GM23338 (cell line): ENCODE data around the gene PLA1A.

ENCODE experiments used
- CREB1 ChIP-seq: fragments of 250-450 bp; sonication (Bioruptor Pico); IDR thresholded peaks from 2 replicates; pipeline ENCODE4 v1.5.0; 2020; ENCODE audit warnings: low read depth, mild to moderate bottlenecking, moderate library complexity
- EZH2 ChIP-seq: fragments of 200-600 bp; sonication (generic); IDR thresholded peaks from one replicate; pipeline ENCODE4 v1.8.0; 2017; ENCODE audit warnings: antibody characterized with exemption, mild to moderate bottlenecking, low read depth; ENCODE audit not compliant: unreplicated experiment
- EZH2phosphoT487 ChIP-seq: fragments of 200-600 bp; sonication (generic); IDR thresholded peaks from one replicate; pipeline ENCODE4 v1.8.1; 2018; ENCODE audit warnings: antibody characterized with exemption; ENCODE audit not compliant: unreplicated experiment
- JUNB ChIP-seq: IDR thresholded peaks from one replicate; pipeline ENCODE4 v1.6.1; 2016; ENCODE audit warnings: antibody characterized with exemption; ENCODE audit not compliant: unreplicated experiment
- NANOG ChIP-seq: IDR thresholded peaks from 2 replicates; pipeline ENCODE4 v1.6.1; 2016; ENCODE audit warnings: antibody characterized with exemption, borderline replicate concordance
- POLR2AphosphoS5 ChIP-seq: IDR thresholded peaks from 2 replicates; pipeline ENCODE4 v1.6.1; 2016; ENCODE audit warnings: antibody characterized with exemption, low read depth
- ZNF114 ChIP-seq: fragments of 250-450 bp; sonication (Bioruptor Pico); IDR thresholded peaks from 2 replicates; pipeline ENCODE4 v1.5.0; 2020; ENCODE audit warnings: mild to moderate bottlenecking, moderate library complexity
- TF ChIP-seq, protein P1 (sequence below), 2 experiments: fragments of 200-600 bp in 1 of 2; sonication (generic) in 1 of 2; conservative IDR thresholded peaks; 2 replicates each; pipeline versions ENCODE4 v1.5.1 to v1.6.1; 2016 to 2017; ENCODE audit warnings: antibody characterized with exemption in 2 of 2, low read depth in 2 of 2, mild to moderate bottlenecking in 2 of 2, moderate library complexity in 1 of 2
- TF ChIP-seq, protein P2 (sequence below): IDR thresholded peaks from one replicate; pipeline ENCODE4 v1.6.1; 2018; ENCODE audit warnings: antibody characterized with exemption; ENCODE audit not compliant: unreplicated experiment

DNA sequence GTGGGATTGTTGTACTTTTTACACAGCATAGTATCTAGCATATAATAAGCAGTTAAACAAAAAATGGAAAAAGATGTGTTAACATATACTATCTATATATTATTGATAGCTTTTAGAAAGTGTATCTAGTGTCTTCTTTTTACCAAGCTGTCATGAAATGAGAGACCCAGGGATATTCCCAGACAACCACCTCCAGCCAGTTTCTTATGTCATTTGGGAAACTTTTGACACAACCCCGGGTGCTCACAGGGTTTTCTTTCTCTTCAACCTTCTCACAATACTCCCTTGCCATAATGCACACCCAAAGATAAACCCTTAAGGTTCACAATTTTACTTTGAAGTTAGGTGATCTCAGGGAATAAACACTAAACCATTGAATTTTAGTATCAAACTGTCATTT is 4.8 kb upstream of the PLA1A start:
- TF ChIP-seq CREB1 (CRISPR knock-in tag) (no peak), POLR2AphosphoS5 (no peak), EZH2 (no peak), JUNB (no peak), ZNF114 (CRISPR knock-in tag) (no peak), NANOG (no peak), EZH2phosphoT487 (no peak)
- TF ChIP-seq, protein P1, sequence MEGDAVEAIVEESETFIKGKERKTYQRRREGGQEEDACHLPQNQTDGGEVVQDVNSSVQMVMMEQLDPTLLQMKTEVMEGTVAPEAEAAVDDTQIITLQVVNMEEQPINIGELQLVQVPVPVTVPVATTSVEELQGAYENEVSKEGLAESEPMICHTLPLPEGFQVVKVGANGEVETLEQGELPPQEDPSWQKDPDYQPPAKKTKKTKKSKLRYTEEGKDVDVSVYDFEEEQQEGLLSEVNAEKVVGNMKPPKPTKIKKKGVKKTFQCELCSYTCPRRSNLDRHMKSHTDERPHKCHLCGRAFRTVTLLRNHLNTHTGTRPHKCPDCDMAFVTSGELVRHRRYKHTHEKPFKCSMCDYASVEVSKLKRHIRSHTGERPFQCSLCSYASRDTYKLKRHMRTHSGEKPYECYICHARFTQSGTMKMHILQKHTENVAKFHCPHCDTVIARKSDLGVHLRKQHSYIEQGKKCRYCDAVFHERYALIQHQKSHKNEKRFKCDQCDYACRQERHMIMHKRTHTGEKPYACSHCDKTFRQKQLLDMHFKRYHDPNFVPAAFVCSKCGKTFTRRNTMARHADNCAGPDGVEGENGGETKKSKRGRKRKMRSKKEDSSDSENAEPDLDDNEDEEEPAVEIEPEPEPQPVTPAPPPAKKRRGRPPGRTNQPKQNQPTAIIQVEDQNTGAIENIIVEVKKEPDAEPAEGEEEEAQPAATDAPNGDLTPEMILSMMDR (conservative IDR thresholded peaks at IDR 0.05; ENCODE audit: low read depth in 2 of 2): no peak
- TF ChIP-seq, protein P2, sequence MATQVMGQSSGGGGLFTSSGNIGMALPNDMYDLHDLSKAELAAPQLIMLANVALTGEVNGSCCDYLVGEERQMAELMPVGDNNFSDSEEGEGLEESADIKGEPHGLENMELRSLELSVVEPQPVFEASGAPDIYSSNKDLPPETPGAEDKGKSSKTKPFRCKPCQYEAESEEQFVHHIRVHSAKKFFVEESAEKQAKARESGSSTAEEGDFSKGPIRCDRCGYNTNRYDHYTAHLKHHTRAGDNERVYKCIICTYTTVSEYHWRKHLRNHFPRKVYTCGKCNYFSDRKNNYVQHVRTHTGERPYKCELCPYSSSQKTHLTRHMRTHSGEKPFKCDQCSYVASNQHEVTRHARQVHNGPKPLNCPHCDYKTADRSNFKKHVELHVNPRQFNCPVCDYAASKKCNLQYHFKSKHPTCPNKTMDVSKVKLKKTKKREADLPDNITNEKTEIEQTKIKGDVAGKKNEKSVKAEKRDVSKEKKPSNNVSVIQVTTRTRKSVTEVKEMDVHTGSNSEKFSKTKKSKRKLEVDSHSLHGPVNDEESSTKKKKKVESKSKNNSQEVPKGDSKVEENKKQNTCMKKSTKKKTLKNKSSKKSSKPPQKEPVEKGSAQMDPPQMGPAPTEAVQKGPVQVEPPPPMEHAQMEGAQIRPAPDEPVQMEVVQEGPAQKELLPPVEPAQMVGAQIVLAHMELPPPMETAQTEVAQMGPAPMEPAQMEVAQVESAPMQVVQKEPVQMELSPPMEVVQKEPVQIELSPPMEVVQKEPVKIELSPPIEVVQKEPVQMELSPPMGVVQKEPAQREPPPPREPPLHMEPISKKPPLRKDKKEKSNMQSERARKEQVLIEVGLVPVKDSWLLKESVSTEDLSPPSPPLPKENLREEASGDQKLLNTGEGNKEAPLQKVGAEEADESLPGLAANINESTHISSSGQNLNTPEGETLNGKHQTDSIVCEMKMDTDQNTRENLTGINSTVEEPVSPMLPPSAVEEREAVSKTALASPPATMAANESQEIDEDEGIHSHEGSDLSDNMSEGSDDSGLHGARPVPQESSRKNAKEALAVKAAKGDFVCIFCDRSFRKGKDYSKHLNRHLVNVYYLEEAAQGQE: no peak
